Panc1 (cell line): ENCODE measurements around the gene OR8B12. TPM values are rescaled to one million over a fixed set of nuclear protein-coding genes. Genes with fewer than 3 reads are reported as not detected.

Experiments
- ATAC-seq: fragments of 200-7000 bp; cut with Tn5 transposase; 2 replicates; pipeline ENCODE4 v1.9.1; 2020; ENCODE audit warnings: mild to moderate bottlenecking, moderate library complexity
- BruUV-seq: library from RNA; stranded (reverse); fragments of 400-500 nt; replicated peaks from 2 replicates; lab custom pipeline; 2021; lab: Mats Ljungman, UMichigan
- CTCF ChIA-PET: fragments of 300-600 bp; sonication (Branson Sonifier 250); formaldehyde crosslinking; loops from one replicate; lab custom pipeline; 2022; ENCODE audit warnings: antibody characterized with exemption; lab: Charles Lee
- POLR2A ChIA-PET: fragments of 300-600 bp; sonication (Branson Sonifier 250); formaldehyde crosslinking; loops from one replicate; lab custom pipeline; 2022; ENCODE audit warnings: antibody characterized with exemption; lab: Charles Lee
- DNase-seq: peaks from one replicate; pipeline ENCODE4 v3.0.0-alpha.2; 2010; ENCODE audit warnings: low read depth, low spot score
- H3K27ac ChIP-seq: 2 replicates; pipeline ENCODE4 v1.5.1; 2011; ENCODE audit warnings: mild to moderate bottlenecking, low read length, inconsistent platforms
- H3K27me3 ChIP-seq: fragments of 200-500 bp; sonication (Bioruptor generic); 2 replicates; pipeline ENCODE4 v1.6.0; 2014; ENCODE audit warnings: low read length, inconsistent platforms; ENCODE audit not compliant: control insufficient read depth, insufficient read depth
- H3K36me3 ChIP-seq: fragments of 200-500 bp; sonication (Bioruptor generic); 2 replicates; pipeline ENCODE4 v1.5.1; 2014; ENCODE audit warnings: inconsistent platforms, mild to moderate bottlenecking, low read length, moderate library complexity; ENCODE audit not compliant: control insufficient read depth, insufficient read depth
- H3K4me1 ChIP-seq: 2 replicates; pipeline ENCODE4 v1.5.1; 2011; ENCODE audit warnings: inconsistent platforms, mild to moderate bottlenecking, low read length, moderate library complexity; ENCODE audit not compliant: control insufficient read depth, insufficient read depth
- H3K4me3 ChIP-seq, 2 experiments: 2 replicates each; pipeline ENCODE4 v1.5.1; 2011 to 2012; ENCODE audit warnings: low read depth in 2 of 2, low read length in 2 of 2, mild to moderate bottlenecking in 2 of 2, inconsistent platforms in 1 of 2, moderate library complexity in 1 of 2
- H3K9me3 ChIP-seq: fragments of 200-500 bp; sonication (Bioruptor generic); 2 replicates; pipeline ENCODE4 v1.5.1; 2014; ENCODE audit warnings: low read depth, mild to moderate bottlenecking, inconsistent platforms, low read length, moderate library complexity; ENCODE audit not compliant: control insufficient read depth, insufficient read depth
- POLR2AphosphoS5 ChIP-seq: IDR thresholded peaks from 2 replicates; pipeline ENCODE4 v1.6.1; 2012; ENCODE audit warnings: mild to moderate bottlenecking, low read depth, low read length, moderate library complexity
- SIN3A ChIP-seq: IDR thresholded peaks from 2 replicates; pipeline ENCODE4 v1.6.1; 2012; ENCODE audit warnings: low read depth, mild to moderate bottlenecking, low read length, moderate library complexity, borderline replicate concordance; ENCODE audit not compliant: insufficient read depth
- TCF7L2 ChIP-seq: IDR thresholded peaks from 2 replicates; pipeline ENCODE4 v1.6.1; 2011; ENCODE audit warnings: mild to moderate bottlenecking, low read depth, low read length, inconsistent platforms
- in situ Hi-C: cut with HindIII; loops from 2 replicates; pipeline ENCODE4 v1.10.0; 2016; ENCODE audit warnings: low sequenced_read_pairs, low pct_unique_long_range_greater_than_20kb
- intact Hi-C: fragments of 100-400 bp; cut with micrococcal nuclease; formaldehyde crosslinking; loops from one replicate; pipeline ENCODE4 v1.10.0; 2022; ENCODE audit not compliant: unreplicated experiment
- total RNA-seq: library from RNA; stranded (reverse); gene quantifications from one replicate; pipeline ENCODE4 v1.2.1, GENCODE V29; 2021; ENCODE audit not compliant: unreplicated experiment
- TF ChIP-seq, protein P1 (sequence below): fragments of 450-650 bp; IDR thresholded peaks from 2 replicates; pipeline ENCODE4 v1.5.1; 2017; ENCODE audit warnings: mild to moderate bottlenecking
- TF ChIP-seq, protein P2 (sequence below), 2 experiments: IDR thresholded peaks; 2 replicates each; pipeline ENCODE4 v1.6.1; 2011 to 2012; ENCODE audit warnings: low read depth in 2 of 2, control low read depth in 1 of 2, low read length in 1 of 2, mild to moderate bottlenecking in 1 of 2, moderate library complexity in 1 of 2; ENCODE audit not compliant: insufficient read depth in 1 of 2

Gene OR8B12
- total RNA-seq, 1 experiment from 2014 or later: not detected

DNA sequence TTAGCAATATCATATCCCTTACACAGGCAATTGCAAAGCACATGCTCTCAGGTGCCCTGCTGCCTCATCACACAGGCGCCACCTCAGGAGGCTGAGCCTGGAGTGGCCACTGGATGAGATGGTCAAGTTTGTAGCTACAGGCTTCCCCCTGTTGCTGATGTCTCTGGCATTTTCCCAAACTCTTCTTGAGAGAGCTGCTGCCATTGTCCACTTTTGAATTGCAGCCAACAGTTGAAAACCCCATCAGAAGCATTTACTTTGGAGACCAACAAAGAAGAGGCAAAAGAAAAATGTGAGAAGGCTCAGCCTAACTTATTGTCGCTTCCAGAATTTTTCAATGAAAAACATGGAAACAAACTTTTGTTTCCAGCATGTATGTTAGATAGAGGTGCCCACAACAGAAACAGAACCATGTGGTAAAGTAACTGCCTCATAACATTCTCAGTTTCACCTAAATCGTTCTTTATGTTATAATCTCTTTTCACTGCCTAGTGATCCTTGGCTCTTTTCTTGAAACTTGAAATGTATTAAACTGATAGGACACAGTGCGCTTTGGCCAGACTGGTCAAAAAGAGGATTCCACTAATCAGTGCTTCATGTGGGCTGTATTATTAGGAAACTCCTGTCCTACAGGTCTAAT lies 50.3 kb downstream of the OR8B12 start:
- Histone ChIP-seq H3K4me3 (no peak overlapping the region), H3K36me3 (no peaks in the 10 kb centered on the region), H3K27ac (no peak overlapping the region), H3K4me1 (no peaks in the 10 kb centered on the region), H3K9me3 (no peaks in the 10 kb centered on the region), H3K27me3 (0 out of 2 replicates have a peak, but pooled peaks cover 2% of the 10 kb centered on the region)
- TF ChIP-seq POLR2AphosphoS5 (no peak), SIN3A (no peak), TCF7L2 (no peak)
- TF ChIP-seq, protein P1, sequence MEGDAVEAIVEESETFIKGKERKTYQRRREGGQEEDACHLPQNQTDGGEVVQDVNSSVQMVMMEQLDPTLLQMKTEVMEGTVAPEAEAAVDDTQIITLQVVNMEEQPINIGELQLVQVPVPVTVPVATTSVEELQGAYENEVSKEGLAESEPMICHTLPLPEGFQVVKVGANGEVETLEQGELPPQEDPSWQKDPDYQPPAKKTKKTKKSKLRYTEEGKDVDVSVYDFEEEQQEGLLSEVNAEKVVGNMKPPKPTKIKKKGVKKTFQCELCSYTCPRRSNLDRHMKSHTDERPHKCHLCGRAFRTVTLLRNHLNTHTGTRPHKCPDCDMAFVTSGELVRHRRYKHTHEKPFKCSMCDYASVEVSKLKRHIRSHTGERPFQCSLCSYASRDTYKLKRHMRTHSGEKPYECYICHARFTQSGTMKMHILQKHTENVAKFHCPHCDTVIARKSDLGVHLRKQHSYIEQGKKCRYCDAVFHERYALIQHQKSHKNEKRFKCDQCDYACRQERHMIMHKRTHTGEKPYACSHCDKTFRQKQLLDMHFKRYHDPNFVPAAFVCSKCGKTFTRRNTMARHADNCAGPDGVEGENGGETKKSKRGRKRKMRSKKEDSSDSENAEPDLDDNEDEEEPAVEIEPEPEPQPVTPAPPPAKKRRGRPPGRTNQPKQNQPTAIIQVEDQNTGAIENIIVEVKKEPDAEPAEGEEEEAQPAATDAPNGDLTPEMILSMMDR: no peak
- TF ChIP-seq, protein P2, sequence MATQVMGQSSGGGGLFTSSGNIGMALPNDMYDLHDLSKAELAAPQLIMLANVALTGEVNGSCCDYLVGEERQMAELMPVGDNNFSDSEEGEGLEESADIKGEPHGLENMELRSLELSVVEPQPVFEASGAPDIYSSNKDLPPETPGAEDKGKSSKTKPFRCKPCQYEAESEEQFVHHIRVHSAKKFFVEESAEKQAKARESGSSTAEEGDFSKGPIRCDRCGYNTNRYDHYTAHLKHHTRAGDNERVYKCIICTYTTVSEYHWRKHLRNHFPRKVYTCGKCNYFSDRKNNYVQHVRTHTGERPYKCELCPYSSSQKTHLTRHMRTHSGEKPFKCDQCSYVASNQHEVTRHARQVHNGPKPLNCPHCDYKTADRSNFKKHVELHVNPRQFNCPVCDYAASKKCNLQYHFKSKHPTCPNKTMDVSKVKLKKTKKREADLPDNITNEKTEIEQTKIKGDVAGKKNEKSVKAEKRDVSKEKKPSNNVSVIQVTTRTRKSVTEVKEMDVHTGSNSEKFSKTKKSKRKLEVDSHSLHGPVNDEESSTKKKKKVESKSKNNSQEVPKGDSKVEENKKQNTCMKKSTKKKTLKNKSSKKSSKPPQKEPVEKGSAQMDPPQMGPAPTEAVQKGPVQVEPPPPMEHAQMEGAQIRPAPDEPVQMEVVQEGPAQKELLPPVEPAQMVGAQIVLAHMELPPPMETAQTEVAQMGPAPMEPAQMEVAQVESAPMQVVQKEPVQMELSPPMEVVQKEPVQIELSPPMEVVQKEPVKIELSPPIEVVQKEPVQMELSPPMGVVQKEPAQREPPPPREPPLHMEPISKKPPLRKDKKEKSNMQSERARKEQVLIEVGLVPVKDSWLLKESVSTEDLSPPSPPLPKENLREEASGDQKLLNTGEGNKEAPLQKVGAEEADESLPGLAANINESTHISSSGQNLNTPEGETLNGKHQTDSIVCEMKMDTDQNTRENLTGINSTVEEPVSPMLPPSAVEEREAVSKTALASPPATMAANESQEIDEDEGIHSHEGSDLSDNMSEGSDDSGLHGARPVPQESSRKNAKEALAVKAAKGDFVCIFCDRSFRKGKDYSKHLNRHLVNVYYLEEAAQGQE (IDR thresholded peaks at IDR 0.05; ENCODE audit: insufficient read depth in 1 of 2, low read depth in 2 of 2, low read length in 1 of 2): no peak
- CTCF ChIA-PET: no interaction called here
- POLR2A ChIA-PET: no interaction called here
- intact Hi-C loops: no loop called here
- no TSS peak for BruUV-seq
- DNase-seq (no peak), ATAC-seq (no peak)
- in situ Hi-C loops: no loop called here

Other genes with a start within 250 kb of the OR8B12 start
- gene OR8D1, start 229.7 kb downstream of the OR8B12 start, total RNA-seq: not detected
- gene OR8D2, start 223.5 kb downstream of the OR8B12 start, total RNA-seq: not detected
- gene OR8B2, start 159.2 kb downstream of the OR8B12 start, total RNA-seq: not detected
- not detected for gene OR8B3, start 144.6 kb downstream of the OR8B12 start, total RNA-seq
- not detected for gene OR8B4, start 118.8 kb downstream of the OR8B12 start, total RNA-seq
- gene OR8B8, start 98.0 kb downstream of the OR8B12 start, total RNA-seq: not detected
- not detected for gene OR8A1, start 26.3 kb upstream of the OR8B12 start, total RNA-seq
- not detected for gene PANX3, start 67.8 kb upstream of the OR8B12 start, total RNA-seq
- 35.0 TPM for gene TBRG1, start 79.2 kb upstream of the OR8B12 start, total RNA-seq
- gene SIAE, start 130.1 kb upstream of the OR8B12 start, total RNA-seq: 14.9 TPM
- gene SPA17, start 130.2 kb upstream of the OR8B12 start, total RNA-seq: 10.1 TPM
- 5.7 TPM for gene NRGN, start 196.3 kb upstream of the OR8B12 start, total RNA-seq
- not detected for gene VSIG2, start 208.6 kb upstream of the OR8B12 start, total RNA-seq
- 1.6 TPM for gene ESAM, start 218.6 kb upstream of the OR8B12 start, total RNA-seq